HG02840 (cell line): ENCODE data around the gene CCN6.

ENCODE experiments used
- ATAC-seq: cut with Tn5 transposase; IDR thresholded peaks from one replicate; pipeline ENCODE4 v1.9.1; 2021; ENCODE audit warnings: mild to moderate bottlenecking, moderate library complexity, moderate number of reproducible peaks; ENCODE audit not compliant: unreplicated experiment, low FRiP score

The CCN6 gene

DNA sequence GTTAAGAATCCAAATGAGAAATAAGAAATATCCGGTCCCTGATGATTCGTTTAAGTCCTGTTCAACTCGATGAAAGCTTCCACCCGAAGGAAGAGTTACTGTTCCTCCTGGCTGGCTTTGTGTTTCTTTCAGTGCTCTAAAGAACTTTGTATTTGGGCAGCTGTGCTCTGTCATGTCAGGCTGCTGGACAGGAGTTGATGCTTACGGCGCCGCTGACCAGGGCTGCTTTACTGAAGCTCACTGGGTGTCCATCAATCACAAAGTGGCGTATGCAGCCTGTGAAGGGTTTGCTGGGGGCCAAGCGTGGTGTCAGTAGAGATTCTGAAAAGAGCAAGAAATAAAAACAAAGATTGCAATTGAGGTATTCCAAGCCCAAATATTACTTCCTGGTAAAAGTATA, 55.4 kb downstream of the CCN6 start:
- ATAC-seq, result no peak

DNA sequence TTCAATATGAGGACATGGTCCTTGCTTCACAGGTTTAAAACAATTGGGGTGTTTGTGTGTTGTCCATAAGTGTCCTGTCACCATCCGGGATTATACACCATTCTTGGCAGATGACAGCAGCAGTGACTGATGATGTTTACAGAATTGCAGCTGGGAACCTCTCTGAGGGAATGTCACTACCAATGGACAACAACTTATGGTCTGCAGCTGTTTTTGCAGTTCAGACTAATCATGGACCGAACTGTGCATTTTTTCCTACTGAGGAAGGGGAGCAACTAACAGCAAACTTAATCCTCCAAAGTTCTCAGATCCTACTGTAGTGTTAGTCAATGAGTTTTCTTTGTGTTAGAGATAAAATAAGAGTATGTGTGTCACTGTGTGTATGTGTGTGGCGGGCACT, 59.5 kb downstream of the CCN6 start:
- ATAC-seq, result no peak

DNA sequence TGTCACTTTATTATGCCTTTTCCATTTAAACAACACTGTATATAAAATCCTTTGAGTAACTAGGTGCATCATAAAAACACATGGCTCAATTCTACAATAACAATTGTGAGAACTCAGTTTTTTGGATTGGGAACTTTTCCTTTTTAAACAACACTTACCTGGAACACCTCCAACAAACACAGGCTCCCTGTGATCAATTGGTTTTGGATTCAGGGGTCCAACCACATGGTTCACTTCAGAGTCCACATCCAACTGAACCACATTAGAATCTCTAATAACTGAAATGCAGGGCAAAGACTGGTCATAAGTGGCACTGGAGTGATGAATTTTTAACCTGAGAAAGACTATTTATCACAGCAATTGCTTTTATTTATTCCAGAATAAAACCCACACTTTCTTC, 60.0 kb downstream of the CCN6 start:
- ATAC-seq, result no peak

DNA sequence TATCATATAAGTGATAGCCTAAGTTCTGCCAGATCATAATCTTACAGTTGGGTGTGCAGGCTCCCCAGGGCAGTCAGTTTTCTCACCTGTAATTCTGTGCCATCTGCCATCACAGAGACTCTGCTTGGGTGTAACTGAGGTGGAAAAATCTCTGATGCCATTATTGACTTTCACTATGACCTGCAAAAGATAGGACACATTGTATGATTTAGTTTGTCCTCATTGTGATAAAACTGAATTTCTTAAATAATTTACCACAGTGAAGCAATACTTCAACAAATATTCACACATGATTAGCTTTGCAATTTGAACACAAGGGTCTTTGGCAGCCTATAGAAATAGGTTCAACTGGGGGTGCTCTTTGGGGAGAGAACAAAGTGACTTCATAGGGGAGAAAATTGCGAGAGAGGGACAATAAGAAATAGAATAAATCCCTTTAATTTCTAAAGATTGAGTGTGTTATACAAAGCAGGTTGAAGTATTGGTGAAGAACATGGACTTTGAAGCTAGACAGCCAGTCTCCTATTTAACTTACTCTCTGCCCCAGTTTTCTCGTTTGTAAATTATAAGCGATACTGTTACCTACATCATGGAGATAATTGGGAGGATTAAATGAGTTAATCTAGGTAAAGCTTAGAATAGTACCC, 60.8 kb downstream of the CCN6 start:
- ATAC-seq, result no peak

DNA sequence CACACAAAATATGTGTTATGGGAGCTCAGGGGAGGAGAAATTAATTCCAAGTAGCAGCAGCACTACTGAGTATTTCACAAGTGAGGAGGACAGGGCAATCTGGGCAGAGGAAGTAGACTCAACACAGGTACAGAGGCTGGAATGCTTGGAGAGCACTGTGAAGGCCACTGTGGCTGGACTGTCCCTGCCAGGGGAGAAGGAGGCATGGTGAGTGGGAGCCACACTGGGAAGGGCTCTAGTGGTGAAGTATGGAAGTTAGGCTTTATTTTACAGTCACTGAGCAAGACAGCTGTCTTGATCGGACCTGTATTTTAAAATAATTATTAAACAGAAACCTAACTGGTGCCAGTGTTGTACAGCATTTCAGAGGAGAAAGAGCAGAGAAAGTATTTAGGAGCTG, 62.3 kb downstream of the CCN6 start:
- no peak for ATAC-seq

DNA sequence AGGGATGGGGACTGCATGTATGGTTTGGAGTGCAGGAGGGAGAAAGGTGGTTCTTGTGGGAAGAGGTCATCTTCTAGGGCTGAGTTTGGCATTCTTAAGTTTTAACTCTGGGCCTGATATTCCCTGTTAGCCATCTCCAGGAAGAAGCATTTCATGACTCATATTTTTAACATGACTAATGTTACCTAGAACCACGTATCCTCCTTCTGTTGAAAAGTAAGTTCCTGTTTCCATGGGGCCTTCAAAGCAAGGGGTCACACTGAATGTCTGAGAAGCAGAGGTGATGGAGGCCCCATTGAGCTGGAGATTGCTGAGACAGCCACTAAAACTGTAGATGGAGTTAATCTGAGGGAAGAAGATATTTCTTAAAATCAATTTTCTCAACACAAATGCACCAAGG, 63.6 kb downstream of the CCN6 start:
- ATAC-seq, result no peak

DNA sequence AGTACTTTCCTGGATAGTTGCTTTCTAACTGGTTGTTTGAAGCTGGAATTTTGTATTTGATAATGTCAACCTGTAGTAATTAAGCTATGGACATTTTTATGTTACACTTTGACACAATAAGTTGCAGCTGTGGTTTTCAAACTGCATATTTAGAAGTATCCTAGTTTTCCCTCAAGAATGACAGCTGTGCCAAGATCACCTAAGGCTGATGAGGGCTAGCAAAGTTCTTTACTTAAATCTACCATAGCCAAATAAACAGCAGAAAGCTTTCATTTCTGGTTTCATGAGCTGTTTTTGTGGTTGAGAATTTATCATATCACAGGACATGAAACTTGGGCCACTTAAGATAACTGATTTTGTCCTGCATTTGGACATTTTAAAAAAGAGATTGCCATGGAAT, 64.1 kb downstream of the CCN6 start:
- ATAC-seq, result no peak
